Inflammatory macrophage (primary cell): ENCODE results near the gene KIFC1.
"Not testable (repeated sequence)": the region's sequence is repeated elsewhere in the genome, so short reads cannot be mapped to it uniquely, and the experiment has no call there.

ENCODE experiments used
- DNase-seq, 2 donors: peaks; one replicate each; pipeline ENCODE4 v3.0.0-alpha.2; 2020 to 2022

Gene KIFC1

GRCh38 chr6:33373960-33374910 lies 17.4 kb upstream of the KIFC1 start:
- peak; percentile 5 to 6 for DNase-seq

DNA sequence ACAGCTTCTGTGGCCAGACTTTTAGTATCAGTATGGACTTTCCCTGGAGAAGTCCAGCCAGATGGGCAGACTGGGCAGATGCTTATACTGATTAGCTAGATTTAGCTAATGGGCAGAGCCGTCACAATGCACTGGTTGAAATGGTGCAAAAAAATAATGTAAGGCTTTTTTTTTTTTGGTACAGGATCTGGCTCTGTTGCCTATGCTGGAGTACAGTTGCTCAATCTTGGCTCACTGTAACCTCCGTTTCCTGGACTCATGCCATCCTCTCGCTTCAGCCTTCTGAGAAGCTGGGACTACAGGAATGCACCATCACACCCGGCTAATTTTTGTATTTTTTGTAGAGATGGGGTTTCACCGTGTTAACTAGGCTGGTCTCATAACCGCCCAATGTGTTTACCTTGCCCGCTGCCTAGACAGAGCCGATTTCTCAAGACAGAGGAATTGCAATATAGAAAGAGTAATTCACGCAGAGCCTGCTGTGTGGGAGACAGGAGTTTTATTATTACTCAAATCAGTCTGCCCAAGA lies 16.4 kb upstream of the KIFC1 start:
- peak; percentile 56 to 71 for DNase-seq

- DNase-seq: no peak
Measured at GRCh38 chr6:33377171-33377570, 14.5 kb upstream of the KIFC1 start.

DNA sequence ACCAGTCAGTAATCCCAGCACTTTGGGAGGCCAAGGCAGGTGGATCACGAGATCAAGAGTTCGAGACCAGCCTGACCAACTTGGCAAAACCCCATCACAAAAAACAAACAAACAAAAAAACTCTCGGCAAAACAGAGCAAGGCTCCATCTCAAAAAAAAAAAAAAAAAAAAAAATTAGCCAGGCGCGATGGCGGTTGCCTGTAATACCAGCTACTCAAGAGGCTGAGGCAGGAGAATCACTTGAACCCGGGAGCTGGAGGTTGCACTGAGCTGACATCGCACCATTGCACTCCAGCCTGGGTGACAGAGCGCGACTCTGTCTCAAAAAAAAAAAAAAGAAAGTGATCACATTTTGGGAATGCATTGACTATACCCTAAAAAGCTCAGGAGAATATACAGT lies 12.4 kb upstream of the KIFC1 start:
- DNase-seq: not testable (repeated sequence)

- DNase-seq: no peak
Measured at GRCh38 chr6:33380272-33380981, 11.2 kb upstream of the KIFC1 start.

GRCh38 chr6:33383427-33384185 lies 8.0 kb upstream of the KIFC1 start:
- DNase-seq: no peak

GRCh38 chr6:33384581-33385020 lies 7.0 kb upstream of the KIFC1 start:
- peak in 1 of 2 donors; percentile 20 for DNase-seq

DNA sequence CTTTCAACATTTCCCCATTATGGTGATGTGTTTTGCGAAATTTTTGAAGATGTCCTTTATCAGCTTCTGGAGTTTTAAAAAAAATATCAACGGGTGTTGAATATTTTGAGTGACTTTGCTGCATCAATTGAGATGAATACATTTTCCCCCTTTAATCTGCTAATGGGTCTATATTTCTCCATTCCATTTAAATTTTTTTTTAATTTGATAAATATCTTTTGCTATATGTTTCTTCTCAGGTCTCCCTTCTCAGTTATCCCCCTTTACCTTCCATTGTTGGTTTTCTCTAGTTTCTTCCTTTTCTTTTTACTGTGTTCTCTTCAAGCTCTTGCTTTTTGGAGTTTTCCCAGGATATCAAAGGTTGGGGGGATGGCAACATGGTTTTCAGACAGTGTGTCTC lies 1.4 kb upstream of the KIFC1 start:
- DNase-seq: no peak

DNA sequence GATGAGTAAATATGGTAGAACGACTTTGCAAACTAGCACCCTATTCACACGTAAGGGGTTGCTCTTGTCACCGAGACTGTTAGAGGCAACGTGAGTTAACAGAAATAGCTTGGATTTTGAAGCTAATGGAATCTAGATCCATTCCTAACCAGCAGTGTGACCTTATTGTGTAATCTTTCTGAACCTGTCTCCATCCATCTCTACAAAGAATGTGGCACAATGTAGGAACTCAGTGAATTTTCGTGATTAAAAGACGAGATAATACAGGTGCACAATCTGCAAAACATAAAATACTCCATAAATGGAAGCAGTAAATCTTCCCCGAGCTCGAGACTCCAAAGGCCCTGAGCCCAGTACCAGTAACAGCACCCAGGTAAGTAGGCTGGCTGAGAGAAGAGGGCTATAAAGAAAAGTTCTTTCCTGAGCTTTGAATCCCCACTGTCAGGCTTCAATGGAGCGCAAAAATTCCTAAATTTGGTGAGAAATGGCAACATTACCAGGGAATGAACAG lies 801 bp upstream of the KIFC1 start:
- no peak for DNase-seq

- peak; percentile 35 to 43 for DNase-seq
Measured at GRCh38 chr6:33391922-33392594, 435 bp downstream of the KIFC1 start.

DNA sequence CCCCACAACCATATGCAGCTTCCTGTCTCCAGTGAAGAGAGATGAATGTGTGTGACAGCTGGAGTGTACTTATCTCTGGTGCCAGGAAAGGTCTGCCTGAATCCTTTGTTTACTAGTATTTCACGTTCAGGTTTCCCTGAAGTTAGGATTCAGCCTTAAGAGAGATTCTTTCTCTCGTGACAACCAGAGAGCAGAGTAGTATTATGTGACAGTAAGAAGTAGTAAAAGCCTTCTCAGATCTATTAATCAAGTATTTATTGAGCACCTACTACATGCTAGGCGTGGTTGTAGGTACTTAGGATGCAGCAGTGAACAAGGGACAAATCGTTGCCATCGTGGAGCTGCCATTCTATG lies 949 bp downstream of the KIFC1 start:
- DNase-seq: no peak

DNA sequence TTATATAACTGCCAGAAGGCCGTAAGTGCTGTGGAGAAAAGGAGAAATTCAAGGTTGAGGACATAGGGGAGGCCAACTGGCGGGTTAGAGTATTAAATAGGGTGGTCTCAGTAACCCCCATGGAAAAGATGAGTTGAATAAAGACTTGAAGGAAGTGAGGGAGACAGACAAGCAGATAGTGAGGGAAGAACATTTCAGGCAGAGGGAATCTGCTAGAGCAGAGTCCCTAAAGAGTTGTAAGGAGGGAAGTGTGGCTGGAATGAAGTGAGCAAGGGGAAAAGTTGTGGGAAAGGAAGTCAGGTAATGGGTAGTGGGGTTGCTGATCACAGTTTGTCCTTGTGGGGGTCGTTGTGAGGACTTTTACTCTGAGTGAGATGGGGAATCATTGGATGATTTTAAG lies 1.4 kb downstream of the KIFC1 start:
- no peak for DNase-seq

GRCh38 chr6:33397541-33397940 lies 5.9 kb downstream of the KIFC1 start:
- no peak for DNase-seq

DNA sequence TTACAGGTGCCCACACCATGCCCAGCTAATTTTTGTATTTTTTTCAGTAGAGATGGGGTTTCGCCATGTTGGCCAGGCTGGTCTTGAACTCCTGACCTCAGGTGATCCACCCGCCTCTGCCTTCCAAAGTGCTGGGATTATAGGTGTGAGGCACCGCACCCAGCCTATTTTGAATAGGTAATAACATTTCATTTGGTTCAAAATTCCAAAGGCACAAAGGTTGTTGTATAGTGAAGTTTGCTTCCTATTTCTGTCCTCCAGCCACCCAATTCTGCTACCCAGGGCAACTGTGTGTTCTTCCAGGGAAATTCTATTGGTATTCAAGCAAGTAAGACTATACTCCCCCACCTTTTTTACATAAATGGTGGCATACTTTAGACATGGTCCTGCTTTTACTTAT lies 7.0 kb downstream of the KIFC1 start:
- not testable (repeated sequence) for DNase-seq

- DNase-seq: not testable (repeated sequence)
Measured at GRCh38 chr6:33399881-33400280, 8.3 kb downstream of the KIFC1 start.

- DNase-seq: no peak
Measured at GRCh38 chr6:33404884-33405283, 13.3 kb downstream of the KIFC1 start.

- DNase-seq: no peak
Measured at GRCh38 chr6:33405386-33405940, 13.8 kb downstream of the KIFC1 start.

DNA sequence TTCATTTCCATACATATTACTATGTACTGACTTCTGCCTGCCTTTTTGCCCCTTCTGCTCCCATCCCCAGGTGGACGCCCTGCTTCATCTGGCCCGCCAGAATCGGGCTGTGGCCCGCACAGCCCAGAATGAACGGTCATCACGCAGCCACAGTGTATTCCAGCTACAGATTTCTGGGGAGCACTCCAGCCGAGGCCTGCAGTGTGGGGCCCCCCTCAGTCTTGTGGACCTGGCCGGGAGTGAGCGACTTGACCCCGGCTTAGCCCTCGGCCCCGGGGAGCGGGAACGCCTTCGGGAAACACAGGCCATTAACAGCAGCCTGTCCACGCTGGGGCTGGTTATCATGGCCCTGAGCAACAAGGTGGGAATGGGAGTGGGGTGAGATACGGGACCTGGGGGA lies 14.5 kb downstream of the KIFC1 start:
- DNase-seq: no peak

DNA sequence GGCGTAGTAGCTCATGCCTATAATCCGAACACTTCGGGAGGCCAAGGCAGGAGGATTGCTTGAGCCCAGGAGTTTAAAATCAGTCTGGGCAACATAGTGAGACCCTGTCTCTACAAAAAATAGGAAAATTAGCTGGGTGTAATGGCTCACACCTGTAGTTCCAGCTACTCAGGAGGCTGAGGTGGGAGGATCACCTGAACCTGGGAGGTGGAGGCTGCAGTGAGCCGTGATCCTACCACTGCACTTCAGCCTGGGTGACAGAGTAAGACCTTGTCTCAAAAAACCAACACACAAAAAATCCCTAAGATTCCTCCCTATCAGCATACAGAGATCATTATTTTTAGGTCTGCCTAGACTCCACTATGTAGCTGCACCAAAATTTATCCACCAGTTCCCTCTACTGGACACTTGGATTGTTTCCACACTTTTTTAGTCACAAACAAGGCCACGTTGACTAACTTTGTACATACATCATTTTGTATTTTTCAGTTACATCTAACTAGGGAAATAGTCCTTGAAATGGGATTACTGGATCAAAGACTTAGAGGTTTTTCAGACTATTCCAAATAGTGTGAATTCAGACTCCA lies 15.6 kb downstream of the KIFC1 start:
- DNase-seq: peak; percentile 59 to 62

DNA sequence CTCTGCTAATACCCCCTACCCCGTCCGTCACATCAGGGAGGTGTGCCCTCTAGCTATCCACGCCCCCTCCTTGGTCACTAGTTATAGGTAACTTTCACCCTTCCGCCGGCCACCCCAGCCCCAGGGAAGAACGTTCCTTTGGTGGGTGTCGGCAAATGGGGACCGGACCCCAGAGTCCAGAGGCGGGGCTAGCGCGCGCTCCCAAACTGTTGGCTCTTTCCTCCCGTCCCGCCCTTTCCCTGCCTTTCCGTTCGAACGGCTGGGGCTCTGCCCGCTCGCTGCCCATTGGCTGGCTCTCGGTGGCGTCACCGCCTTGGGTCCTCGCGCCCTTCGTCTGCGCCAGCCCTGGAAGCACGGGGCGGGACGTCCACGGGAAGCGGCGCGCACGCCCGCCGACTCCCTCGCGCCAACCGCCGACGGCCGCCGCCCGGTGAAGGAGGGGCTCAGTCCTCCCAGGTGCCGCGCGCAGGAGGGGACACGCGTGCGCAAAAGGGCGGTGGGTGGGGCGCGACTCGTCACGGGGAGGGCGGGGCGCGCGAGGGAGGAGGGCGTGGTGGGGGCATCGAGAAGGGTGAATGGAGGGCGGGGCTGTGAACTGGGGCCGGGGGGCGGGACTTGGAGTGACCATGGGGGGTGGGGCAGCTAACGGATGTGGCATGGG lies 18.6 kb downstream of the KIFC1 start:
- peak; percentile 98 to 99 for DNase-seq
